ENCODE data around the gene GALM. TPM values are rescaled to one million over a fixed set of nuclear protein-coding genes. Genes with fewer than 3 reads are reported as not detected.
"Not testable (repeated sequence)": the region's sequence is repeated elsewhere in the genome, so short reads cannot be mapped to it uniquely, and the experiment has no call there.

Gene GALM
- total RNA-seq, 1 donor from 2014 or later: 46.3 TPM

- no peak for TF ChIP-seq CTCF (IDR thresholded peaks at IDR 0.05; ENCODE audit: unreplicated experiment)
- no peaks in the 10 kb centered on the region for H3K27me3 Mint-ChIP-seq
Observed at GRCh38 chr2:38643021-38643671, 22.8 kb upstream of the GALM start.

GRCh38 chr2:38643683-38644511 is 22.0 kb upstream of the GALM start:
- H3K27ac Mint-ChIP-seq; H3K4me3 Mint-ChIP-seq (ENCODE audit: low read depth); H3K4me1 Mint-ChIP-seq (ENCODE audit: low read depth); H3K36me3 Mint-ChIP-seq (ENCODE audit: insufficient read depth); H3K9me3 Mint-ChIP-seq (ENCODE audit: low read depth); H3K27me3 Mint-ChIP-seq; DNase-seq (ENCODE audit: low spot score, unreplicated experiment): not testable (repeated sequence)

More at GRCh38 chr2:38643021-38643671, 22.8 kb upstream of the GALM start:
- Mint-ChIP-seq H3K36me3 (ENCODE audit: insufficient read depth) (peaks cover 4% of the 10 kb centered on the region), H3K27ac (no peak overlapping the region), H3K4me1 (ENCODE audit: low read depth) (peaks cover 3% of the 10 kb centered on the region), H3K4me3 (ENCODE audit: low read depth) (no peak overlapping the region), H3K9me3 (ENCODE audit: low read depth) (peaks cover 4% of the 10 kb centered on the region)
- no peak for DNase-seq (ENCODE audit: low spot score, unreplicated experiment)

- no peak for TF ChIP-seq CTCF (IDR thresholded peaks at IDR 0.05; ENCODE audit: unreplicated experiment)
- Mint-ChIP-seq H3K27me3 (no peaks in the 10 kb centered on the region), H3K4me3 (ENCODE audit: low read depth) (no peak overlapping the region)
Observed at GRCh38 chr2:38648107-38648761, 17.7 kb upstream of the GALM start.

GRCh38 chr2:38649176-38649728 is 16.7 kb upstream of the GALM start:
- H3K4me1 Mint-ChIP-seq (ENCODE audit: low read depth): peaks cover 13% of the 10 kb centered on the region
- no peak for DNase-seq (ENCODE audit: low spot score, unreplicated experiment)
- H3K36me3 Mint-ChIP-seq (ENCODE audit: insufficient read depth): no peaks in the 10 kb centered on the region
- no peak overlapping the region for H3K27ac Mint-ChIP-seq
- H3K4me3 Mint-ChIP-seq (ENCODE audit: low read depth): no peak overlapping the region
- no peaks in the 10 kb centered on the region for H3K27me3 Mint-ChIP-seq
- no peak for TF ChIP-seq CTCF (IDR thresholded peaks at IDR 0.05; ENCODE audit: unreplicated experiment)
- H3K9me3 Mint-ChIP-seq (ENCODE audit: low read depth): no peaks in the 10 kb centered on the region

More at GRCh38 chr2:38648107-38648761, 17.7 kb upstream of the GALM start:
- peaks cover 3% of the 10 kb centered on the region for H3K36me3 Mint-ChIP-seq (ENCODE audit: insufficient read depth)
- DNase-seq (ENCODE audit: low spot score, unreplicated experiment): no peak
- H3K27ac Mint-ChIP-seq: no peak overlapping the region
- peaks cover 4% of the 10 kb centered on the region for H3K9me3 Mint-ChIP-seq (ENCODE audit: low read depth)
- peaks cover 8% of the 10 kb centered on the region for H3K4me1 Mint-ChIP-seq (ENCODE audit: low read depth)

GRCh38 chr2:38650012-38650411 is 15.9 kb upstream of the GALM start:
- H3K36me3 Mint-ChIP-seq (ENCODE audit: insufficient read depth): no peaks in the 10 kb centered on the region
- H3K27ac Mint-ChIP-seq: no peak overlapping the region
- no peak overlapping the region for H3K4me3 Mint-ChIP-seq (ENCODE audit: low read depth)
- H3K4me1 Mint-ChIP-seq (ENCODE audit: low read depth): peaks cover 20% of the 10 kb centered on the region
- no peak for TF ChIP-seq CTCF (IDR thresholded peaks at IDR 0.05; ENCODE audit: unreplicated experiment)
- H3K9me3 Mint-ChIP-seq (ENCODE audit: low read depth): no peaks in the 10 kb centered on the region
- no peaks in the 10 kb centered on the region for H3K27me3 Mint-ChIP-seq
- no peak for DNase-seq (ENCODE audit: low spot score, unreplicated experiment)

All from progenitor cell of endocrine pancreas (in vitro differentiated cells).